AG04449 (cell line): ENCODE results near the gene C20orf141.
"Not testable (repeated sequence)": the region's sequence is repeated elsewhere in the genome, so short reads cannot be mapped to it uniquely, and the experiment has no call there.

Experiments used
- CTCF ChIA-PET: fragments of 350-600 bp; formaldehyde crosslinking; extraction: SDS; loops from one replicate; lab custom pipeline; 2021; ENCODE audit warnings: antibody characterized with exemption; lab: Yijun Ruan, JAX
- POLR2A ChIA-PET: fragments of 400-600, 350-600 bp; formaldehyde crosslinking; extraction: SDS; loops from one replicate; lab custom pipeline; 2020; ENCODE audit warnings: antibody characterized with exemption, inconsistent platforms; lab: Yijun Ruan, JAX
- DNase-seq: peaks from one replicate; pipeline ENCODE4 v3.0.0-alpha.2; 2010; ENCODE audit warnings: low read depth, low spot score
- H3K4me3 ChIP-seq: 2 replicates; pipeline ENCODE4 v1.5.1; 2011; ENCODE audit warnings: low read depth, mild to moderate bottlenecking, control low read depth, low read length
- TF ChIP-seq, protein P1 (sequence below): IDR thresholded peaks from one replicate; pipeline ENCODE4 v1.5.1; 2011; ENCODE audit warnings: mild to moderate bottlenecking, moderate library complexity, low read length, control low read depth, inconsistent platforms; ENCODE audit not compliant: insufficient read depth; ENCODE audit errors: missing control alignments

Gene C20orf141, protein sequence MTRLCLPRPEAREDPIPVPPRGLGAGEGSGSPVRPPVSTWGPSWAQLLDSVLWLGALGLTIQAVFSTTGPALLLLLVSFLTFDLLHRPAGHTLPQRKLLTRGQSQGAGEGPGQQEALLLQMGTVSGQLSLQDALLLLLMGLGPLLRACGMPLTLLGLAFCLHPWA

DNA sequence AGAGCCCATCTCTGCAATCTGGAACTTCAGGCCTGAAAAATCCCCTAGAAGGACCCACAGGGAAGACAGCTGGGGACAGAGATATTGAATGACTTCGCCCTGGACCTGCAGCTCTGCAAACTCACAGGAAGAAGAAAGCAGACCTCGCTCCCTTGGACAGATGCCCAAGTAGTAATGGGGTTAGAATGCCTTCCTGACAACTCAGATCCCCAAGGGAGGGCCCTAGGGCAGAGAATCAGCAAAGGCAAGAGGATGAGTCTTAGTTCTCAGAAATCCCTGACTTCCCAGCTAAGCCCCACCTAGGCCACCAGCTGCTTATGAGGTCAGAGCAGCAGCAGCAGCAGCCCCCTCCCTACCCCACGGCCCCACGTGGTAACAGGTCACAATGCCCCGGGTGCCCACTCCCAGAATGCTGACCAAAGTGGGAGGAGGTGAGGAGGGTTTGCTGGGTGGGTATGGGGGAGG, at the start of gene C20orf141:
C20orf141 (plus strand) TSS at position 401 of the 465 bp plus-strand sequence. CDS start 198 bp downstream, outside the sequence.
- no peak within 1 kb of the TSS for H3K4me3 ChIP-seq
- ChIA-PET POLR2A (interaction anchor here (0.6 to 0.8 kb wide), 3 partner anchors 15 to 162 kb away, joined by 3 read pairs; partner anchors contain the start of genes NOP56, PCED1A and VPS16), CTCF (interaction anchor here (1.2 to 1.4 kb wide), 2 partner anchors 12 to 38 kb away, joined by 4 read pairs; no protein-coding TSS in a partner anchor)
- TF ChIP-seq, protein P1, sequence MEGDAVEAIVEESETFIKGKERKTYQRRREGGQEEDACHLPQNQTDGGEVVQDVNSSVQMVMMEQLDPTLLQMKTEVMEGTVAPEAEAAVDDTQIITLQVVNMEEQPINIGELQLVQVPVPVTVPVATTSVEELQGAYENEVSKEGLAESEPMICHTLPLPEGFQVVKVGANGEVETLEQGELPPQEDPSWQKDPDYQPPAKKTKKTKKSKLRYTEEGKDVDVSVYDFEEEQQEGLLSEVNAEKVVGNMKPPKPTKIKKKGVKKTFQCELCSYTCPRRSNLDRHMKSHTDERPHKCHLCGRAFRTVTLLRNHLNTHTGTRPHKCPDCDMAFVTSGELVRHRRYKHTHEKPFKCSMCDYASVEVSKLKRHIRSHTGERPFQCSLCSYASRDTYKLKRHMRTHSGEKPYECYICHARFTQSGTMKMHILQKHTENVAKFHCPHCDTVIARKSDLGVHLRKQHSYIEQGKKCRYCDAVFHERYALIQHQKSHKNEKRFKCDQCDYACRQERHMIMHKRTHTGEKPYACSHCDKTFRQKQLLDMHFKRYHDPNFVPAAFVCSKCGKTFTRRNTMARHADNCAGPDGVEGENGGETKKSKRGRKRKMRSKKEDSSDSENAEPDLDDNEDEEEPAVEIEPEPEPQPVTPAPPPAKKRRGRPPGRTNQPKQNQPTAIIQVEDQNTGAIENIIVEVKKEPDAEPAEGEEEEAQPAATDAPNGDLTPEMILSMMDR, result no peak
- DNase-seq, result peak; percentile 98

DNA sequence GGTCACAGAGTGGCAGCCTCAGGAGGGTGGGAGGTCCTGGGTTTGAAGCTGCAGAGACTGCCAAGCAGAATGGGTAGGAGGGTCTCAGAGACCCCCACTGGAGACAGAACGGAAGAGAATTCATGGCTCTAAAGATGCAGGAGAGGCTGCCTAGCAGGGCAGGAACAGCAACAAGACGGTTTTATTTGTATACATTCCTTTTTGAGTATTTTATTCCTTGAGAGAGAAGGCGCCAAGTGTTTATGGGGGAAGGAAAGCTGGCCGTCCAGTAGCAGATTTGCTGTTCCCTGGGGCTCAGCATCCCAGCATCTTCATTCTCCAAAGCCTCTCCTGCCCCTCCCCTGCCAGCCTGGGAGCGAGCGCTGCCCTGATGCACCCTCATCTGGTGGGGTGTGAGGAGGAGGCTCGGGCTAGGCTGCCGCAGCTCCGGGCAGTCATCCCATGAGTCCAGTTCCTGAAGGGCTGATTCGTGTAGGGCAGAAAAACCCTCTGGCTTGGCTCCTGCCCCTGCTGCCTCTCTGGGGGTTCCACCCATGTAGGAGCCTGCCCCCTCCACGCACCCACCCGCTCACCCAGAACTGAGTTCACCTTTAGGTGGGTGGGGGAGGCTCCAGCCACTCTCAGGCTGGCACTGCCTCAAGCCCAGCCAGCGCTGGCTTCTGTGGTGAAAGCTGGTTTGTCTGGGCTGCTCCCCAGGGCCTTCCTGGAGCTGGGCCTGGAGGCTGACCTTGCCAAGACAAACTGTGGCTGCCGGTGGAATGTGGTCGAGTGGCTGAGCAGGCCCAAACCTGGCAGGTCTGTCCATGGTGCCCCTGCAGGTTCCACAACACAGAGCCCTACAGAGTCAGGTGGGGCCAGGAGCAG, 46.8 kb upstream of the C20orf141 start:
- no peak overlapping the region for H3K4me3 ChIP-seq
- DNase-seq, result peak; percentile 9
- ChIA-PET CTCF (interaction anchor here (1.2 to 4.4 kb wide), 3 partner anchors 14 to 93 kb away, joined by 3 to 38 read pairs (median 3); no protein-coding TSS in a partner anchor), POLR2A (interaction anchor here (0.6 kb wide), 1 partner anchor 92 kb away, joined by 3 read pairs; no protein-coding TSS in a partner anchor)
- TF ChIP-seq, protein P1, result no peak

DNA sequence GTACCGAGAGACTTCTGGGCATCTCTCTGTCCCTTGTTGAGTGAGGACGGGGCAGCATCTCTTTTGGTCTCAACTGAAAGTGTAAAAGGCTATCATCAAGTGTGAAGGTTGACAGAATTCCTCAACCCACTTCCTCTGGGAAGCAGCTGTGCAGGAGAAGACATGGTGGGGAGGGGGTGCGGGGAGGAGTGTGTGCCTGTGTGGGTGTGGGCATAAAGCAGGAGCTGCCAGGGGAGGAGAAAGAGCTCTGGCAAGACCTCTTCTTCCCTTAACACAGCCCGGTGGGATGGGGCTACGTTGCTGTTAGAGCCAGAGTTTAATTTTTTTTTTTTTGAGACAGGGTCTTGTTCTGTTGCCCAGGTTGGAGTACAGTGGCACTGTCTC, 46.2 kb upstream of the C20orf141 start:
- DNase-seq, result no peak
- CTCF ChIA-PET, result interaction anchor here (1.5 to 4.4 kb wide), 2 partner anchors 15 to 84 kb away, joined by 4 to 38 read pairs; no protein-coding TSS in a partner anchor
- POLR2A ChIA-PET, result no interaction called here
- TF ChIP-seq, protein P1, result no peak
- no peak overlapping the region for H3K4me3 ChIP-seq

DNA sequence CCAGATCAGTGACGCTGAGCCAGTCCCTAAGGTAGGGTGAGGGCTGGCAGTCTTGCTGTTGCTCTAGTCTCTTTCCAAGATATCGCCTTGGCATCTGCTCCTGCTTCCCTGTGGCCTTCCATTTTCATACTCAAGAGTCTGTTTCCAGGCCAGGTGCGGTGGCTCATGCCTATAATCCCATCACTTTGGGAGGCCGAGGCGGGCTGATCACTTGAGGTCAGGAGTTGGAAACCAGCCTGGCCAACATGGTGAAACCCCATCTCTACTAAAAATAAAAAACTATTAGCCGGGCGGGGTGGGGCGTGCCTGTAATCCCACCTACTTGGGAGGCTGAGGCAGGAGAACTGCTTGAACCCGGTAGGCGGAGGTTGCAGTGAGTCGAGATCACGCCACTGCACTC, 44.7 kb upstream of the C20orf141 start:
- POLR2A ChIA-PET, H3K4me3 ChIP-seq, DNase-seq: not testable (repeated sequence)
- CTCF ChIA-PET, result interaction anchor here (1.5 to 1.9 kb wide), 2 partner anchors 15 to 83 kb away, joined by 4 to 8 read pairs; no protein-coding TSS in a partner anchor

DNA sequence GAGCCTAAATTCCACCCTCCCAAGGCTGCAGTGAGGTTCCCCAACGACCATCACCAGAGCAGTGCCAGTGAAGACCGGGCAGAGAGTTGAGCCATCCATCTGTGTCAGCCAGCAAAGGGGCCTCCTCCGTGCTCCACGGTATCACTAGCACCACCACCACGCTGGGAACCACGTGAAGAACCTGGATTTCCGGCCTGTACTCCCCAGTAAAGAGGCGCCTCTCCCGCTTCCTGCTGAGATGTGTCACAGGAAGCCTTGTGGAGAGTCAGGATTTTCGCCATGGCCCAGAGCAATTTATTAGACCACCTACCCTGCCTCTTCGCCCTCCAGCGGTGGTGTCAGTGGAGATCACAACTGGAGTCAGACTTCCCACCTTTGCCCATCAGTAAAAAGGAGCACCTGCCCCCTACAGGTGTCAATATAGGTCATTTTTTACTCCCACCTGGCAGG, 43.1 kb upstream of the C20orf141 start:
- H3K4me3 ChIP-seq, result no peak overlapping the region
- TF ChIP-seq, protein P1, result no peak
- CTCF ChIA-PET, result interaction anchor here (1.4 kb wide), 2 partner anchors 16 to 19 kb away, joined by 4 to 5 read pairs; no protein-coding TSS in a partner anchor
- no peak for DNase-seq
- POLR2A ChIA-PET, result no interaction called here

DNA sequence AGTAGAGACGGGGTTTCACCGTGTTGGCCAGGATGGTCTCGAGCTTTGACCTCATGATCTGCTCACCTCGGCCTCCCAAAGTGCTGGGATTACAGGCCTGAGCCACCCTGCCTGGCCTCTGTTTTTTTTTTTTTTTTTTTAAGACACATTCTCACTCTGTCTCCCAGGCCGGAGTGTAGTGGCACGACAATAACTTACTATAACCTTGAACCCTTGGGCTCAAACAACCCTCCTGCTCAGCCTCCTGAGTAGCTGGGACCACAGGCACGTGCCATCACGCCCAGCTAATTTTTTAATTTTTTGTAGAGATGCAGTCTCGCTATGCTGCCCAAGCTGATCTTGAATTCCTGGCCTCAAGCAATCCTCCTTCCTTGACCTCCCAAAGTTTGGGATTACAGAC, 41.0 kb upstream of the C20orf141 start:
- no peak overlapping the region for H3K4me3 ChIP-seq
- POLR2A ChIA-PET, result no interaction called here
- TF ChIP-seq, protein P1, result no peak
- CTCF ChIA-PET, result interaction anchor here (0.7 kb wide), 1 partner anchor 21 kb away, joined by 3 read pairs; no protein-coding TSS in a partner anchor
- DNase-seq, result no peak
